Fibroblast of lung (primary cell): ENCODE results near the gene NEAT1.

ENCODE experiments used
- CTCF ChIP-seq, 2 donors: IDR thresholded peaks in 1 of 2; conservative IDR thresholded peaks in 1 of 2; 1 replicate in 1 of 2; 2 replicates in 1 of 2; pipeline ENCODE4 v1.5.1; 2011 to 2012; ENCODE audit warnings: low read length in 2 of 2, control low read depth in 1 of 2, inconsistent platforms in 1 of 2, low read depth in 1 of 2, mild to moderate bottlenecking in 1 of 2
- EZH2 ChIP-seq: IDR thresholded peaks from 2 replicates; pipeline ENCODE4 v1.5.1; 2012; ENCODE audit warnings: low read length, control low read depth, mild to moderate bottlenecking; ENCODE audit errors: missing control alignments

GRCh38 chr11:65401073-65401802 lies 21.4 kb upstream of the NEAT1 start:
- TF ChIP-seq EZH2 (no peak), CTCF (conservative IDR thresholded peaks at IDR 0.05 in 1 of 2, IDR thresholded peaks at IDR 0.05 in 1 of 2; ENCODE audit: low read depth in 1 of 2, low read length in 2 of 2) (no peak)
